Smooth muscle cell of the brain vasculature (primary cell): ENCODE data around the gene SPATA22.
"Not testable (repeated sequence)": the region's sequence is repeated elsewhere in the genome, so short reads cannot be mapped to it uniquely, and the experiment has no call there.

Experiments
- DNase-seq: peaks from one replicate; pipeline ENCODE4 v3.0.0-alpha.2; 2012; ENCODE audit warnings: low read depth, low spot score

SPATA22 gene

GRCh38 chr17:3474212-3474611 is 2.6 kb upstream of the SPATA22 start:
- DNase-seq = no peak

- DNase-seq = no peak
Observed at GRCh38 chr17:3472137-3472536, 518 bp upstream of the SPATA22 start.

GRCh38 chr17:3469529-3469928 is 2.1 kb downstream of the SPATA22 start:
- DNase-seq = no peak

- not testable (repeated sequence) for DNase-seq
Observed at GRCh38 chr17:3466355-3466754, 5.3 kb downstream of the SPATA22 start.

- no peak for DNase-seq
Observed at GRCh38 chr17:3448059-3448665, 23.5 kb downstream of the SPATA22 start.

GRCh38 chr17:3447625-3448024 is 24.0 kb downstream of the SPATA22 start:
- no peak for DNase-seq

GRCh38 chr17:3440451-3440850 is 31.2 kb downstream of the SPATA22 start:
- DNase-seq = no peak

GRCh38 chr17:3438368-3438767 is 33.3 kb downstream of the SPATA22 start:
- DNase-seq = no peak

- no peak for DNase-seq
Observed at GRCh38 chr17:3433741-3434140, 37.9 kb downstream of the SPATA22 start, which contains the start of gene OR1E2. OR1E2 (minus strand) TSS chr17:3433841; CDS start chr17:3433841, 0 bp downstream.

- not testable (repeated sequence) for DNase-seq
Observed at GRCh38 chr17:3433215-3433614, 38.4 kb downstream of the SPATA22 start.

GRCh38 chr17:3418222-3418621 is 53.4 kb downstream of the SPATA22 start:
- DNase-seq = no peak

GRCh38 chr17:3415610-3416009 is 56.0 kb downstream of the SPATA22 start:
- DNase-seq = no peak

GRCh38 chr17:3412216-3412615 is 59.4 kb downstream of the SPATA22 start:
- DNase-seq = not testable (repeated sequence)

- DNase-seq = no peak
Observed at GRCh38 chr17:3411070-3411469, 60.5 kb downstream of the SPATA22 start, which contains the start of gene OR3A3. OR3A3 (plus strand) TSS chr17:3411370.

- not testable (repeated sequence) for DNase-seq
Observed at GRCh38 chr17:3403856-3404255, 67.8 kb downstream of the SPATA22 start.

- no peak for DNase-seq
Observed at GRCh38 chr17:3401786-3402185, 69.8 kb downstream of the SPATA22 start.

GRCh38 chr17:3400055-3400454 is 71.6 kb downstream of the SPATA22 start:
- DNase-seq = no peak

GRCh38 chr17:3398310-3398709 is 73.3 kb downstream of the SPATA22 start, which contains the start of gene OR1E1:
OR1E1 (minus strand) TSS chr17:3398410; CDS start chr17:3398410, 0 bp downstream.
- no peak for DNase-seq

- DNase-seq = not testable (repeated sequence)
Observed at GRCh38 chr17:3397801-3398200, 73.8 kb downstream of the SPATA22 start.
